ENCODE results near the gene NAA40.

The NAA40 gene

GRCh38 chr11:63978551-63979239 lies 39.9 kb downstream of the NAA40 start:
- Histone ChIP-seq H2AFZ (ENCODE audit: low read depth) (no peak overlapping the region), H3K79me2 (ENCODE audit: insufficient read depth, low read depth) (peaks cover 30% of the 10 kb centered on the region), H3K4me3 (IDR thresholded peaks at IDR 0.05; ENCODE audit: insufficient read depth, low read depth, low read length) (no peak overlapping the region), H4K20me1 (ENCODE audit: insufficient read depth) (no peaks in the 10 kb centered on the region), H3K36me3 (ENCODE audit: insufficient read depth) (no peaks in the 10 kb centered on the region), H3K4me1 (ENCODE audit: low read depth, poor library complexity, severe bottlenecking) (peaks cover 13% of the 10 kb centered on the region), H3K9ac (no peak overlapping the region), H3K4me2 (no peak overlapping the region), H3K27me3 (ENCODE audit: insufficient read depth, low read depth) (no peaks in the 10 kb centered on the region), H3K27ac (no peak overlapping the region)
- no peak for TF ChIP-seq CTCF (conservative IDR thresholded peaks at IDR 0.05; ENCODE audit: low read depth, low read length)

- no peak for TF ChIP-seq CTCF (conservative IDR thresholded peaks at IDR 0.05; ENCODE audit: low read depth, low read length)
- H3K27me3 ChIP-seq (ENCODE audit: insufficient read depth, low read depth) = no peaks in the 10 kb centered on the region
- no peaks in the 10 kb centered on the region for H4K20me1 ChIP-seq (ENCODE audit: insufficient read depth)
- H2AFZ ChIP-seq (ENCODE audit: low read depth) = no peak overlapping the region
- no peak overlapping the region for H3K4me3 ChIP-seq (IDR thresholded peaks at IDR 0.05; ENCODE audit: insufficient read depth, low read depth, low read length)
- H3K79me2 ChIP-seq (ENCODE audit: insufficient read depth, low read depth) = peaks cover 30% of the 10 kb centered on the region
- H3K36me3 ChIP-seq (ENCODE audit: insufficient read depth) = no peaks in the 10 kb centered on the region
- H3K4me1 ChIP-seq (ENCODE audit: low read depth, poor library complexity, severe bottlenecking) = peaks cover 13% of the 10 kb centered on the region
- H3K27ac ChIP-seq = no peak overlapping the region
- no peak overlapping the region for H3K4me2 ChIP-seq
- no peak overlapping the region for H3K9ac ChIP-seq
Observed at GRCh38 chr11:63979426-63979825, 40.6 kb downstream of the NAA40 start.

- no peak for TF ChIP-seq CTCF (conservative IDR thresholded peaks at IDR 0.05; ENCODE audit: low read depth, low read length)
- Histone ChIP-seq H3K79me2 (ENCODE audit: insufficient read depth, low read depth) (peaks cover 17% of the 10 kb centered on the region), H3K4me1 (ENCODE audit: low read depth, poor library complexity, severe bottlenecking) (peaks cover 19% of the 10 kb centered on the region), H2AFZ (ENCODE audit: low read depth) (peak overlapping the region; percentile 95), H3K27me3 (ENCODE audit: insufficient read depth, low read depth) (no peaks in the 10 kb centered on the region), H3K36me3 (ENCODE audit: insufficient read depth) (no peaks in the 10 kb centered on the region), H3K27ac (peak overlapping the region; percentile 64), H3K9ac (peak overlapping the region; percentile 77), H4K20me1 (ENCODE audit: insufficient read depth) (no peaks in the 10 kb centered on the region), H3K4me3 (IDR thresholded peaks at IDR 0.05; ENCODE audit: insufficient read depth, low read depth, low read length) (peak overlapping the region; percentile 29), H3K4me2 (peak overlapping the region; percentile 94)
Observed at GRCh38 chr11:63985812-63986155, 47.0 kb downstream of the NAA40 start.

- Histone ChIP-seq H3K27me3 (ENCODE audit: insufficient read depth, low read depth) (no peaks in the 10 kb centered on the region), H3K27ac (peak within 1 kb of the TSS; percentile 64), H3K36me3 (ENCODE audit: insufficient read depth) (no peaks in the 10 kb centered on the region), H2AFZ (ENCODE audit: low read depth) (peak within 1 kb of the TSS; percentile 95), H3K4me3 (IDR thresholded peaks at IDR 0.05; ENCODE audit: insufficient read depth, low read depth, low read length) (peak within 1 kb of the TSS; percentile 29), H3K4me1 (ENCODE audit: low read depth, poor library complexity, severe bottlenecking) (peaks cover 19% of the 10 kb centered on the region), H4K20me1 (ENCODE audit: insufficient read depth) (no peaks in the 10 kb centered on the region), H3K79me2 (ENCODE audit: insufficient read depth, low read depth) (peaks cover 17% of the 10 kb centered on the region), H3K4me2 (peak within 1 kb of the TSS; percentile 94), H3K9ac (peak within 1 kb of the TSS; percentile 77)
- no peak for TF ChIP-seq CTCF (conservative IDR thresholded peaks at IDR 0.05; ENCODE audit: low read depth, low read length)
Observed at GRCh38 chr11:63986156-63986931, 47.5 kb downstream of the NAA40 start, which contains the start of gene OTUB1. Gene OTUB1, plus strand, starts transcription at chr11:63986438. Its CDS starts 19 bp downstream, at chr11:63986457.

Data from KMS-11 (cell line).